Subcutaneous adipose tissue (tissue), 4 donors: Measurements from ENCODE around the gene HSP90AB1. TPM values are rescaled to one million over a fixed set of nuclear protein-coding genes. Genes with fewer than 3 reads are reported as not detected.

Source experiments
- total RNA-seq, 4 donors: library from RNA; depleted of rRNA; stranded (reverse); fragments of >200 nt; gene quantifications; one replicate each; pipeline ENCODE4 v1.1.0, GENCODE V29; 2016
- TF ChIP-seq, protein P1 (sequence below): fragments of 450-650 bp; IDR thresholded peaks from one replicate; pipeline ENCODE4 v1.5.1; 2016; ENCODE audit warnings: low read depth, mild to moderate bottlenecking, control low read depth, antibody characterized with exemption, moderate library complexity

The HSP90AB1 gene
- total RNA-seq, 4 donors from 2014 or later, result 457 to 750 (median 477) TPM

DNA sequence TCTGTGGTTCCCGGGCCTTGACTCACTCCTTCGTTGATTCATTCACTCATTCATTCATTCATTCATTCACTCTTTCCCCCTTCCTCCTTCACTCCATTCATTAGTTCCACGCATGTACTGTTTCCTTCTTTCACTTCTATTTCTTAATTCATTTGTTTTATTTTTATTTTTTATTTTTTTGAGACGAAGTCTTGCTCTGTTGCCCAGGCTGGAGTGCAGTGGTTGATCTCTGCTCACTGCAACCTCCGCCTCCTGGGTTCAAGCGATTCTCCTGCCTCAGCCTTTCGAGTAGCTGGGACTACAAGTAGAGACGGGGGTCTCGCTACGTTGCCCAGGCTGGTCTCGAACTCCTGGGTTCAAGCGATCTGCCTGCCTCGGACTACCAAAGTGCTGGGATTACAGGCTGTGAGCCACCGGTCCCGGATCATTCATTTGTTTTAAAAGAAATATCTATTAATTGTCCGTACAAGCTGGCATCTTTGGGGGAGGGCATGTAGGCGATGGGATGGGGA is 18.9 kb downstream of the HSP90AB1 start:
- TF ChIP-seq, protein P1, sequence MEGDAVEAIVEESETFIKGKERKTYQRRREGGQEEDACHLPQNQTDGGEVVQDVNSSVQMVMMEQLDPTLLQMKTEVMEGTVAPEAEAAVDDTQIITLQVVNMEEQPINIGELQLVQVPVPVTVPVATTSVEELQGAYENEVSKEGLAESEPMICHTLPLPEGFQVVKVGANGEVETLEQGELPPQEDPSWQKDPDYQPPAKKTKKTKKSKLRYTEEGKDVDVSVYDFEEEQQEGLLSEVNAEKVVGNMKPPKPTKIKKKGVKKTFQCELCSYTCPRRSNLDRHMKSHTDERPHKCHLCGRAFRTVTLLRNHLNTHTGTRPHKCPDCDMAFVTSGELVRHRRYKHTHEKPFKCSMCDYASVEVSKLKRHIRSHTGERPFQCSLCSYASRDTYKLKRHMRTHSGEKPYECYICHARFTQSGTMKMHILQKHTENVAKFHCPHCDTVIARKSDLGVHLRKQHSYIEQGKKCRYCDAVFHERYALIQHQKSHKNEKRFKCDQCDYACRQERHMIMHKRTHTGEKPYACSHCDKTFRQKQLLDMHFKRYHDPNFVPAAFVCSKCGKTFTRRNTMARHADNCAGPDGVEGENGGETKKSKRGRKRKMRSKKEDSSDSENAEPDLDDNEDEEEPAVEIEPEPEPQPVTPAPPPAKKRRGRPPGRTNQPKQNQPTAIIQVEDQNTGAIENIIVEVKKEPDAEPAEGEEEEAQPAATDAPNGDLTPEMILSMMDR, result no peak

DNA sequence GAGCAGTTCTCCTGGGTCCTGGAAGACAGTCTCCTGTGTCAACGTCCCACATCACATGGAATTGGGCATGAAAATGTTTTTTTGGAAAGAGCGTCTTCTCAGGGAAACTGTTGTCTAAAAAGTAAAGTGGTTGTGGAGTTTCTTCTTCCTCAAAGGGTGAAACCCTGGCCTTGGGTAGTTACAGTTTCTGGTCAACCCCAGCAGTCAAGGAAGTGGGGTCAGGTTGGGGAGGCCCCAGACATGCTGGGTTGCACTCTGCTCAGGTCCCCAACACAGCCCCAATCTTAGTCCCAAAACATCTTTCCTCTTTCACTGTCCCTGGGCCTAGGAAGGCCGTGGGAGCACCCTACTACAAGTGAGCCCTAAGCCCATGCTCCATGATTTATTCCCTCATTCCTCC is 19.4 kb downstream of the HSP90AB1 start:
- TF ChIP-seq, protein P1, result no peak

DNA sequence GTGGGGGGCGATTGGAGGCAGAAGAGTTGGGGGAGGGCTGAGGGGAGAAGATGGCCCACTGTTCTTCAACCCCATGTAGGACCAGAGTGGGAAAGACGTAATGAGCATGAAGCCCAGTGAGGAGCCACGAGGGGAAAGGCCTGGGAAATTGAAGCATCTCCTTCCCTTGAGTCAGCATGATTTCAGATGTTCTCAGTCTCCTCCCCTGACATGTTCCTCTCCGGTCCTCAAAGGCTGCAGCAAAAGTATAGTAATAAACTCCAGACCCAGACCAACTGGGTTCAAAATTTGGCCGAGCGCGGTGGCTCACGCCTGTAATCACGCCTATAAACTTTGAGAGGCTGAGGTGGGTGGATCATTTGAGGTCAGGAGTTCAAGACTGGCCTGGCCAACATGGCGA is 20.4 kb downstream of the HSP90AB1 start:
- TF ChIP-seq, protein P1, result no peak

DNA sequence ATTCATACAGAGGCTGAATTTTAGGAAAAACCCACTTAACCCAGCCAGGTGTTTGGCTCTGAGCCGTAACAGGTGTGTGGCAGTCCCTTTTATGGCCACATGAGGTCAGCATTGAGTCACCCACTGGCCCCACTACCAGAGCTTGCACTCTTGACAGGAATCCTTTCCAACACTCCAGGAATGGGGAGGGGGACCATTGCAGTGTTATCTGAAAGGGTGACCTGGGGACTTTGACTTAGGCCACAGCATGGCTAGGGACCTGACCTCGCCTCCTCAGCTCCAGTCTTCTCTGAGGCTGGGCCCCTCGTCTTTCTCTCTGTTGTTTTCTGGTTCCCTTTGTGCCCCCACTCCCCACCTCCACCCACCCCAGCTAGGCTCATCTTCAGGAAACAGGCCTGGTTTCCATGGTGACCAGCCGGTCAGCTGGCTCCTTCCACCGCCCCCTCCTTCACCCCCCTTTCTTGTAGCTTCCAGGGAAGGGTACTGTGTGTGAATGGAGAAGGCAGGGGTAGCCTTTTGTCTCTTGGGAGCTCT is 21.3 kb downstream of the HSP90AB1 start:
- TF ChIP-seq, protein P1, result no peak

DNA sequence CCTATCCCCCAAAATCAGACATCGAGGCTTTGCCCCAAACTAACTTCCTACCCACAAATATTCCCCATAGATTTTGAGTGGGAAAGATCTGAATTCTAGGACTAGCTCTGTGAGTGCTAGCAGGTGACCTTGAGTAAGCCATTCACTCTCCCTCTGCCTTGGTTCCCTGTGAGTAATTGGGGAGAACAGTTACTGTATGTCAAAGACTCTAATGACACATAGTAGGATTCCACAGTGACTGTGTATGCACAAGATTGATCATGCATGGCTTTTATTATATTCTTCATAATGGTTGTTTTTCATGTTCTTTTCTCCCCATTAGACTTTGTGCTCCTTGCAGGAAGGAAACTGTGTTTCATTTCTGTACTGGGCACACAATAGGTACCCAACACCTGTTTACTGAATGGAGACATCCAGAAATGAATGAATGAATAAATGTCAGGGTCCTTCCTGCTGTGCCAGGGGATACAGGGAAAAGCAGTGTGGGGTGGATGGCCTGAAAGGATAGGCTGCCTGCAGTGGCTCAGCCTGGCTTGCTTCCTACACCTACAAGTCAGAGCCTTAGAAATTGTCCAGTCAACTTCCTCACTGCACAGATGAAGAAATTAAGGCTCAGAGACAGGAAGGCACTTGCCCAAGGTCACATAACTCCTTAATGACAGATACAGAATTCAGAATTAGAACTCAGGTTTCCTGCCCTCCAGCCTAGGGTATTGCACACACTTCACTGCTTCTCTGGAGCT is 22.4 kb downstream of the HSP90AB1 start:
- TF ChIP-seq, protein P1, result no peak

DNA sequence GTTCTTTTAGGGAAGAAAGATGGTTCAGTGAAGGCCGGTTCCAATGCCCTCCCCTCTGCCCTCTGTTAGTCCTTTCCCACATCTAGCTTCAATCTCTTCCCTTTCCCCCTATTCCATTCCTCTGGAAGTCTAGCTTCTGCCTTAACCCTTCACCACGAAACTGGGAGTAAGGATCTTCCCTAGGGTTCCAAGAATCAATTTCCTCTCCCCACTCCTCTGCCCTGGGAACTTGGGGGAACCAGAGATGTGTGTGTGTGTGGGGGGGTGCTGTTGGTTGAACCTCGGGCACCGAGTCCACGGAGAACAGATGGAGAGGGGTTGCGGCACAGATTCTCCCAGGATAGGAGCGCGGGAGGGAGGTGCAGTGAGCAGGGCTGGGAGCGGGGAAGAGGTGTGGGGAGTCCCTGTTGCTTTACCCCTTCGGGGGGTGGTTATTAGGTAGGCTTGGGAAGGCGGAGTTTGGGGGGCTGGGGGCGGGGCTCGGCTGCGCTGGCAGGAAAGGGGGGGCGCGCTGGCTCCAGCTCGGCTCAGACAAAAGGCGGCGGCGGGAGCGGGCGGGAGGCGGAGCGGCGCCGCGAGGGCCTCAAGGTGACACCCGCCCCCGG is 23.1 kb downstream of the HSP90AB1 start, which contains the start of gene TMEM151B:
Gene TMEM151B (plus strand): TSS at position 530 of the 605 bp plus-strand sequence. CDS start 293 bp downstream, outside the sequence.
- TF ChIP-seq, protein P1, result no peak
